Spleen (tissue), 11 donors: Measurements from ENCODE around the gene NAA25. TPM values are rescaled to one million over a fixed set of nuclear protein-coding genes. Genes with fewer than 3 reads are reported as not detected.

ENCODE experiments used
- DNase-seq: peaks from one replicate; pipeline ENCODE4 v3.0.0-alpha.2; 2020
- H3K27ac ChIP-seq, 8 donors: fragments of 200-600 bp; sonication (generic) in 7 of 8; 1 replicate in 4 of 8; 2 replicates in 4 of 8; pipeline versions ENCODE4 v1.5.0 to v1.8.0; 2016 to 2021; ENCODE audit warnings: inconsistent platforms in 4 of 8, mild to moderate bottlenecking in 4 of 8, moderate library complexity in 1 of 8
- H3K27me3 ChIP-seq, 7 donors: fragments of 200-600 bp; sonication (generic) in 6 of 7; replicated peaks in 1 of 7; 1 replicate in 4 of 7; 2 replicates in 3 of 7; pipeline versions ENCODE4 v1.5.0 to v1.8.0; 2016 to 2021; ENCODE audit warnings: inconsistent platforms in 3 of 7, mild to moderate bottlenecking in 1 of 7
- H3K36me3 ChIP-seq, 6 donors: fragments of 200-600 bp; sonication (generic) in 5 of 6; 1 replicate in 4 of 6; 2 replicates in 2 of 6; pipeline versions ENCODE4 v1.5.0 to v1.8.0; 2016 to 2021; ENCODE audit warnings: inconsistent platforms in 2 of 6
- H3K4me1 ChIP-seq, 6 donors: fragments of 200-600 bp; sonication (generic) in 5 of 6; 1 replicate in 3 of 6; 2 replicates in 3 of 6; pipeline versions ENCODE4 v1.5.0 to v1.8.0; 2016 to 2021; ENCODE audit warnings: inconsistent platforms in 3 of 6
- H3K4me3 ChIP-seq, 8 donors: fragments of 200-600 bp; sonication (generic) in 7 of 8; 1 replicate in 4 of 8; 2 replicates in 4 of 8; pipeline versions ENCODE4 v1.5.0 to v1.8.0; 2016 to 2021; ENCODE audit warnings: inconsistent platforms in 4 of 8, mild to moderate bottlenecking in 4 of 8, moderate library complexity in 2 of 8
- H3K9me3 ChIP-seq, 8 donors: fragments of 200-600 bp; sonication (generic) in 7 of 8; 1 replicate in 4 of 8; 2 replicates in 4 of 8; pipeline versions ENCODE4 v1.5.0 to v1.8.0; 2016 to 2021; ENCODE audit warnings: inconsistent platforms in 4 of 8
- CTCF ChIP-seq, 11 experiments: fragments of 200-600 bp in 7 of 11; fragments of 450-650 bp in 4 of 11; sonication (generic) in 4 of 11; IDR thresholded peaks in 8 of 11; conservative IDR thresholded peaks in 3 of 11; 1 replicate in 7 of 11; 2 replicates in 4 of 11; pipeline versions ENCODE4 v1.4.0 to v1.8.0; 2016 to 2021; ENCODE audit warnings: antibody characterized with exemption in 11 of 11, inconsistent platforms in 4 of 11, mild to moderate bottlenecking in 1 of 11
- POLR2A ChIP-seq, 3 donors: fragments of 450-650 bp; IDR thresholded peaks; one replicate each; pipeline ENCODE4 v1.5.1; 2017; ENCODE audit warnings: antibody characterized with exemption in 3 of 3, mild to moderate bottlenecking in 1 of 3
- POLR2AphosphoS5 ChIP-seq, 3 donors: sonication (generic); formaldehyde crosslinking; IDR thresholded peaks; one replicate each; pipeline ENCODE4 v1.5.1; 2017; ENCODE audit warnings: antibody characterized with exemption in 3 of 3
- WGBS, 5 donors: extraction: QIAGEN DNeasy Blood & Tissue Kit in 3 of 5; methylation state at CpG; one replicate each; pipeline versions ENCODE4 v1.1.5 to v1.1.7; 2013 to 2018; 5-methylcytosine and 5-hydroxymethylcytosine counted together
- intact Hi-C: fragments of 100-400 bp; cut with DNase I; formaldehyde crosslinking; loops from one replicate; pipeline ENCODE4 v1.15.0; 2023; ENCODE audit warnings: low total_unique reads
- microRNA-seq, 3 donors: library from miRNA; unstranded; fragments of <30 nt; microRNA quantifications; one replicate each; pipeline versions ENCODE4 to v1.1.0, GENCODE V29; 2019 to 2020
- polyA plus RNA-seq, 3 donors: library from polyadenylated mRNA; stranded (reverse); fragments of 200-250 nt; gene quantifications; one replicate each; pipeline ENCODE4 v1.2.1, GENCODE V29; 2013
- small RNA-seq, 4 donors: library from RNA; depleted of rRNA; stranded (forward); fragments of <200 nt; gene quantifications; one replicate each; pipeline ENCODE3, GENCODE V24; 2016
- total RNA-seq, 7 donors: library from RNA; depleted of rRNA in 3 of 7; stranded (reverse); fragments of >200 nt in 3 of 7; fragmentation: NEBNext Ultra II Directional in 4 of 7; extraction: Animal tissue kit (Norgen Biotek cat#: 25700) in 4 of 7; gene quantifications; one replicate each; pipeline versions ENCODE4 v1.1.0 to v1.2.1, GENCODE V29; 2016 to 2021
- donor health status: healthy with polysubstance abuse.
- donor health status: DM: no; HTN: no; CAD: no; lungs with moderate emphysema.
- donor health status: DM: no; HTN: no; CAD: no.
- donor health status: Bipolar disorder and iron deficiency.
- donor health status: healthy.
- donor health status: DM: no; HTN: no; CAD: no.
- donor health status: DM: yes; HTN: yes; CAD: no.

The NAA25 gene
- total and polyA plus RNA-seq, 10 donors = 4.3 to 40.3 (median 27.1) TPM

GRCh38 chr12:111980598-111980997 is 128.0 kb downstream of the NAA25 start:
- intact Hi-C loops = no loop called here
- TF ChIP-seq POLR2A (IDR thresholded peaks at IDR 0.05) (no peak), CTCF (IDR thresholded peaks at IDR 0.05 in 8 of 11, conservative IDR thresholded peaks at IDR 0.05 in 3 of 11) (no peak), POLR2AphosphoS5 (IDR thresholded peaks at IDR 0.05) (no peak)
- WGBS, 5 donors = 90 to 97% (median 92%) methylated on average over 5 of the region's 5 CpGs
- Histone ChIP-seq H3K9me3 (no peaks in the 10 kb centered on the region), H3K4me3 (no peak overlapping the region), H3K27me3 (no peaks in the 10 kb centered on the region), H3K36me3 (no peaks in the 10 kb centered on the region), H3K27ac (no peak overlapping the region), H3K4me1 (peaks cover 0 to 4% (median 0%) of the 10 kb centered on the region in 6 donors)
- no peak for DNase-seq

GRCh38 chr12:111978545-111978944 is 130.0 kb downstream of the NAA25 start:
- Histone ChIP-seq H3K9me3 (no peaks in the 10 kb centered on the region), H3K4me3 (no peak overlapping the region), H3K4me1 (peaks cover 0 to 4% (median 0%) of the 10 kb centered on the region in 6 donors), H3K27me3 (no peaks in the 10 kb centered on the region), H3K36me3 (no peaks in the 10 kb centered on the region), H3K27ac (no peak overlapping the region)
- TF ChIP-seq CTCF (IDR thresholded peaks at IDR 0.05 in 8 of 11, conservative IDR thresholded peaks at IDR 0.05 in 3 of 11) (no peak), POLR2A (IDR thresholded peaks at IDR 0.05) (no peak), POLR2AphosphoS5 (IDR thresholded peaks at IDR 0.05) (no peak)
- DNase-seq = no peak
- intact Hi-C loops = no loop called here

GRCh38 chr12:111976860-111977259 is 131.7 kb downstream of the NAA25 start:
- no peak overlapping the region for H3K27ac ChIP-seq
- peaks cover 0 to 5% (median 0%) of the 10 kb centered on the region in 6 donors for H3K36me3 ChIP-seq
- no peak for TF ChIP-seq CTCF (IDR thresholded peaks at IDR 0.05 in 8 of 11, conservative IDR thresholded peaks at IDR 0.05 in 3 of 11)
- no peak for TF ChIP-seq POLR2A (IDR thresholded peaks at IDR 0.05)
- no peak for TF ChIP-seq POLR2AphosphoS5 (IDR thresholded peaks at IDR 0.05)
- intact Hi-C loops = no loop called here
- peaks cover 0 to 9% (median 0%) of the 10 kb centered on the region in 8 donors for H3K9me3 ChIP-seq
- no peak overlapping the region for H3K4me3 ChIP-seq
- H3K4me1 ChIP-seq = peaks cover 0 to 4% (median 0%) of the 10 kb centered on the region in 6 donors
- H3K27me3 ChIP-seq = no peaks in the 10 kb centered on the region
- no peak for DNase-seq

Small RNA genes lying within 50 kb of the gene (microRNA-seq; reads per million reads assigned to microRNA genes)
- gene MIR3657 = 0 to 0.36 (median 0) reads per million in 3 donors

Small RNA genes lying within 50 kb of the gene (small RNA-seq; reads per million reads assigned to genes)
- gene AC004024.1 (0 reads per million in 4 donors), gene MIR3657 (0 reads per million in 4 donors), gene RF00019 (0 reads per million in 4 donors)

Other genes with a start within 250 kb of the NAA25 start
- gene TMEM116, start 95.6 kb downstream of the NAA25 start, total RNA-seq = 10 to 100 TPM in 5 of 7 donors, 1 to 10 TPM in 2; 7.5 to 15.2 (median 11.4) TPM
- 1 to 10 TPM; 5.4 to 6.2 (median 6.2) TPM for gene TMEM116, start 95.6 kb downstream of the NAA25 start, polyA plus RNA-seq
- gene ERP29, start 95.4 kb downstream of the NAA25 start, total RNA-seq = 100 to 1,000 TPM in 2 of 7 donors, 10 to 100 TPM in 5; 64.4 to 114 (median 82.7) TPM
- 100 to 1,000 TPM; 142 to 196 (median 163) TPM for gene ERP29, start 95.4 kb downstream of the NAA25 start, polyA plus RNA-seq
- 10 to 100 TPM; 47.3 to 63.4 (median 54.8) TPM for gene TRAFD1, start 16.8 kb upstream of the NAA25 start, total RNA-seq
- 10 to 100 TPM; 18.6 to 31.2 (median 19.2) TPM for gene TRAFD1, start 16.8 kb upstream of the NAA25 start, polyA plus RNA-seq